ENCODE results near the gene RIMBP2.

DNA sequence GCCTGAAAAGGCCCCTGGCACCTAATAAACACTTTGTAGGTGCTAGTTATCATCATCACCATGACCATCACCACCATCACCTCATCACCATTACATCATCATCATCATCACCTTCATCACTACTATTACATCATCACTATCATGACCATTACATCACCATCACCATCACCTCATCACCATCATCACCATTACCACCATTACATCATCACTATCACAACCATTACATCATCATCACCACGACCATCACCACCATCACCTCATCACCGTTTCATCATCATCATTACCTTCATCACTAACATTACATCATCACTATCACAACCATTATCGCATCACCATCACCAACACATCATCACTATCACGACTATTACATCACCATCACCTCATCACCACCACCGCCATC lies 132.8 kb downstream of the RIMBP2 start:
- TF ChIP-seq, protein P1, sequence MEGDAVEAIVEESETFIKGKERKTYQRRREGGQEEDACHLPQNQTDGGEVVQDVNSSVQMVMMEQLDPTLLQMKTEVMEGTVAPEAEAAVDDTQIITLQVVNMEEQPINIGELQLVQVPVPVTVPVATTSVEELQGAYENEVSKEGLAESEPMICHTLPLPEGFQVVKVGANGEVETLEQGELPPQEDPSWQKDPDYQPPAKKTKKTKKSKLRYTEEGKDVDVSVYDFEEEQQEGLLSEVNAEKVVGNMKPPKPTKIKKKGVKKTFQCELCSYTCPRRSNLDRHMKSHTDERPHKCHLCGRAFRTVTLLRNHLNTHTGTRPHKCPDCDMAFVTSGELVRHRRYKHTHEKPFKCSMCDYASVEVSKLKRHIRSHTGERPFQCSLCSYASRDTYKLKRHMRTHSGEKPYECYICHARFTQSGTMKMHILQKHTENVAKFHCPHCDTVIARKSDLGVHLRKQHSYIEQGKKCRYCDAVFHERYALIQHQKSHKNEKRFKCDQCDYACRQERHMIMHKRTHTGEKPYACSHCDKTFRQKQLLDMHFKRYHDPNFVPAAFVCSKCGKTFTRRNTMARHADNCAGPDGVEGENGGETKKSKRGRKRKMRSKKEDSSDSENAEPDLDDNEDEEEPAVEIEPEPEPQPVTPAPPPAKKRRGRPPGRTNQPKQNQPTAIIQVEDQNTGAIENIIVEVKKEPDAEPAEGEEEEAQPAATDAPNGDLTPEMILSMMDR (IDR thresholded peaks at IDR 0.05; ENCODE audit: borderline replicate concordance, extremely low read depth, low read length, poor library complexity, severe bottlenecking): no peak
- TF ChIP-seq EZH2 (IDR thresholded peaks at IDR 0.05; ENCODE audit: borderline replicate concordance, low read depth, low read length, severe bottlenecking): no peak
